ENCODE data around the gene USH2A. TPM values are rescaled to one million over a fixed set of nuclear protein-coding genes. Genes with fewer than 3 reads are reported as not detected.

The USH2A gene
- total RNA-seq, 2 donors from 2014 or later, result 0.62 to 3.1 TPM

DNA sequence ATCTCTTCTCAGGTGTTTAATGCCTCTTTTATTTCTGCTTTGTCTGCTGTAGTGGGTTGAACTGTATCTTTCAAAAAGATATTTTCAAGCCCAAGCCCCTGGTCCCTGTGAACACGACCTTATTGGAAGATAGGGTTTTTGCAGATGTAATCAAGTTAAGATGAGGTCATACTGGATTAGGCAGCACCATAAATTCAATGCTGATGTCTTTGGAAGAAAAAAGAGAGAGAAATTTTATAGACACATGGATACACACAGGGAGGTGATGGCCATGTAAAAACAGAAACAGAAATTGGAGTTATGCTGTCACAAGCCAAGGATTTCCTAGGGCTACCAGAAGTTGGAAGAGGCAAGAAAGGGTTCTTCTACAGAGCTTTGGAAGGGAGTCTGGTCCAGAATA lies 554.7 kb downstream of the USH2A start:
- no peaks in the 10 kb centered on the region for H3K9me3 Mint-ChIP-seq
- 76 to 100% methylated on average over 1 of the region's 1 CpG for WGBS, 2 experiments (ENCODE audit: insufficient coverage in 1 of 2, insufficient read length in 1 of 2)
- H3K27ac Mint-ChIP-seq, result no peak overlapping the region
- H3K27me3 Mint-ChIP-seq (ENCODE audit: insufficient read depth), result no peaks in the 10 kb centered on the region
- H3K4me3 Mint-ChIP-seq, result no peak overlapping the region
- Histone ChIP-seq H3K9me3 (ENCODE audit: control insufficient read depth, low read length) (no peaks in the 10 kb centered on the region), H3K36me3 (ENCODE audit: control insufficient read depth, insufficient read depth, low read length) (no peaks in the 10 kb centered on the region), H3K4me3 (ENCODE audit: low read length) (no peak overlapping the region), H3K27me3 (ENCODE audit: control insufficient read depth, insufficient read depth, low read length, poor library complexity, severe bottlenecking) (no peaks in the 10 kb centered on the region), H3K4me1 (ENCODE audit: control insufficient read depth, insufficient read depth, low read length) (no peaks in the 10 kb centered on the region), H3K9ac (ENCODE audit: extremely low read depth, low read length, poor library complexity, severe bottlenecking) (no peak overlapping the region), H3K27ac (ENCODE audit: low read depth, low read length) (no peak overlapping the region)
- H3K36me3 Mint-ChIP-seq (ENCODE audit: low read depth), result no peaks in the 10 kb centered on the region
- no peak for DNase-seq
- no peak for TF ChIP-seq CTCF (conservative IDR thresholded peaks at IDR 0.05)
- no peaks in the 10 kb centered on the region for H3K4me1 Mint-ChIP-seq

DNA sequence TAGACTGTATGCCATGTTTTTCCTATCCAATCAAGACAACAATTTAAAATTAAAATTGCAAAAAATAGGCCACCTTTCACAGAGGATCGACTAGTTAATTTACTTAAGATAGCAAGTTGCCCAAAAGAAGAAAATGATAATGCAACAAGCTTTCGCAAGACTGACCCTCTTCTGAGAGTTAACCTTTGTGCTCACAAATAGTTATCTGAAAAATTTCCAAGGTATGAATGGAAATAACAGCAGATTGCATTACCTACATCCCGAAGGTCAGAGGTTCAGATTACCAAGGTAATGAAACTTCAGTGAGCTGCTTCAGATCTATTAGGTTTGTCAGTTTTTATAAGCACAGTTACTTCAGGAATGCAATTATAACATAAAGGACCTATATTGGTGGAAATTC lies 558.2 kb downstream of the USH2A start:
- Histone ChIP-seq H3K27ac (ENCODE audit: low read depth, low read length) (no peak overlapping the region), H3K9ac (ENCODE audit: extremely low read depth, low read length, poor library complexity, severe bottlenecking) (no peak overlapping the region), H3K4me1 (ENCODE audit: control insufficient read depth, insufficient read depth, low read length) (no peaks in the 10 kb centered on the region), H3K27me3 (ENCODE audit: control insufficient read depth, insufficient read depth, low read length, poor library complexity, severe bottlenecking) (no peaks in the 10 kb centered on the region), H3K4me3 (ENCODE audit: low read length) (no peak overlapping the region), H3K9me3 (ENCODE audit: control insufficient read depth, low read length) (no peaks in the 10 kb centered on the region), H3K36me3 (ENCODE audit: control insufficient read depth, insufficient read depth, low read length) (no peaks in the 10 kb centered on the region)
- no peak for TF ChIP-seq CTCF (conservative IDR thresholded peaks at IDR 0.05)
- Mint-ChIP-seq H3K9me3 (no peaks in the 10 kb centered on the region), H3K27me3 (ENCODE audit: insufficient read depth) (no peaks in the 10 kb centered on the region), H3K36me3 (ENCODE audit: low read depth) (no peaks in the 10 kb centered on the region), H3K4me1 (peaks cover 3% of the 10 kb centered on the region), H3K27ac (no peak overlapping the region), H3K4me3 (no peak overlapping the region)
- 99 to 100% methylated on average over 3 of the region's 3 CpGs for WGBS, 2 experiments (ENCODE audit: insufficient coverage in 1 of 2, insufficient read length in 1 of 2)
- no peak for DNase-seq

- Mint-ChIP-seq H3K4me3 (no peak overlapping the region), H3K4me1 (peaks cover 3% of the 10 kb centered on the region), H3K27ac (no peak overlapping the region), H3K9me3 (peaks cover under 1% of the 10 kb centered on the region), H3K36me3 (ENCODE audit: low read depth) (no peaks in the 10 kb centered on the region), H3K27me3 (ENCODE audit: insufficient read depth) (no peaks in the 10 kb centered on the region)
- Histone ChIP-seq H3K27me3 (ENCODE audit: control insufficient read depth, insufficient read depth, low read length, poor library complexity, severe bottlenecking) (no peaks in the 10 kb centered on the region), H3K36me3 (ENCODE audit: control insufficient read depth, insufficient read depth, low read length) (no peaks in the 10 kb centered on the region), H3K27ac (ENCODE audit: low read depth, low read length) (no peak overlapping the region), H3K9ac (ENCODE audit: extremely low read depth, low read length, poor library complexity, severe bottlenecking) (no peak overlapping the region), H3K4me1 (ENCODE audit: control insufficient read depth, insufficient read depth, low read length) (no peaks in the 10 kb centered on the region), H3K4me3 (ENCODE audit: low read length) (no peak overlapping the region), H3K9me3 (ENCODE audit: control insufficient read depth, low read length) (no peaks in the 10 kb centered on the region)
- no peak for DNase-seq
- no peak for TF ChIP-seq CTCF (conservative IDR thresholded peaks at IDR 0.05)
Observed at GRCh38 chr1:215863796-215864195, 559.5 kb downstream of the USH2A start.

Data from endodermal cell (in vitro differentiated cells).